Right ventricle myocardium inferior (tissue), 1 donor: ENCODE results near the gene MMP25. TPM values are rescaled to one million over a fixed set of nuclear protein-coding genes. Genes with fewer than 3 reads are reported as not detected.
"Not testable (repeated sequence)": the region's sequence is repeated elsewhere in the genome, so short reads cannot be mapped to it uniquely, and the experiment has no call there.

Experiments
- ATAC-seq: fragments of 200-7000 bp; cut with Tn5 transposase; one replicate; pipeline ENCODE4 v1.9.1; 2020; ENCODE audit warnings: mild to moderate bottlenecking, moderate library complexity
- DNase-seq: peaks from one replicate; pipeline ENCODE4 v3.0.0; 2021; ENCODE audit errors: missing footprints
- intact Hi-C: fragments of 100-400 bp; cut with DNase I; formaldehyde crosslinking; loops from one replicate; pipeline ENCODE4 v1.11.0; 2022
- total RNA-seq: library from RNA; stranded (reverse); fragmentation: NEBNext Ultra II Directional; extraction: Animal tissue kit (Norgen Biotek cat#: 25700); gene quantifications from one replicate; pipeline ENCODE4 v1.2.1, GENCODE V29; 2021
- donor health status: DM: no; HTN: yes; CAD: no; lungs with severe emphysema.

MMP25 gene
- total RNA-seq, 1 donor from 2014 or later, result 1.7 TPM

- DNase-seq (peak; percentile 22), ATAC-seq (no peak)
- intact Hi-C loops, result no loop called here
These were observed 4.6 kb downstream of the MMP25 start for GRCh38 chr16:3051009-3051408.

DNA sequence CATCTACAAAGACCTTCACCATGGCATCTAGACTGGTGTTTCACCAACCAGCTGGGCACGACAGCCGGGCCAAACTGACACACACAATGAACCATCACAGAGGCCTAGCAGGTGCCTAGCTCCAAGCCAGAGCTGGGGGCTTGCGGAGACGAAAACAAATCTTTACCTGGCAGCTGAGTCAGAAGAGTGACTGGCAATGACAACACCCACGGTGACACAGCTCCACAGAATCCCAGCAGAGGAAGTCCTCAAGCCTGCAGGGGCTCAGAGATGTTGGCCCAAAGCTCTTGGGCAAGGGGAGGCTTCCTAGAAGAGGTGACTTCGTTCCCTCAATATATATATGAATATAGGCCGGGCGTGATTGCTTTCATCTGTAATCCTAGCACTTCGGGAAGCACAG is 5.1 kb downstream of the MMP25 start:
- ATAC-seq (no peak), DNase-seq (peak; percentile 63)
- intact Hi-C loops, result no loop called here

DNA sequence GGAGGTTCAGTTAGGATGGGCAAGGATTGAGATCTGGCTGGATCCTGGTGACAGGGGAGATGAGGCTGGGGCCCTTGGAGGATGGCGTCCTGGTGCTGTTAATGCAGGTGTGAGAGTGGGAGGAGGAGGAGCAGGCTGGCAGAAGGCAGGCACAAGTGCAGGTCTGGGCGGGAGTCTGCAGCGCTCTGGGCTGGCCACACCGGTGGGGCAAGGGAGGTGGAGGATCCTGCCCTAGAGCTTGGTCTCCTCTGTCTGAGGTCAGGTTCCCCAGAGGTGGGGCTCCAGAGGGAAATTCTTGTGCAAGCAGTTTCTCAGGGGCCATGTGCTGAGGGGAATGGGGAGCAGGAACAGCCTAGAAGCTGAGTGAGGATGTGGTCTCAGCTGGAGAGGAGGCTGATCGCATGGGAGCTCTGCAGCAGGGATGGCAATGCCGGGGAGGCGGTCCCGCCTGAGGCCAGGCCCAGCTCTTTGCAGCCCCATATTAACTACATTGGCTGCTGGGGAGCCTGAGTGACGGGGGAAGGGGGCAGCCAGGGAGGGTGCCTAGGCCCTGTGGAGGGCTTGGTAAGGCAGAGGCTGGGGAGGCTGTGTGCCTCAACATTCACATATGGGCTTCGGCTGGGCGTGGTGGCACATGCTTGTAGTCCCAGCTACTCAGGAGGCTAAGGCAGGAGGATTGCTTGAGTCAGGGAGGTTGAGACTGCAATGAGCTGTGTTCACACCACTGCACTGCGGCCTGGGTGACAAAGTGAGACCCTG is 6.4 kb downstream of the MMP25 start:
- intact Hi-C loops, ATAC-seq: not testable (repeated sequence)
- peak; percentile 20 for DNase-seq

- ATAC-seq, intact Hi-C loops: not testable (repeated sequence)
- peak; percentile 62 for DNase-seq
These were observed 7.0 kb downstream of the MMP25 start for GRCh38 chr16:3053330-3053710.

GRCh38 chr16:3054965-3055733 is 8.8 kb downstream of the MMP25 start:
- DNase-seq (peak; percentile 60), ATAC-seq (no peak)
- intact Hi-C loops, result loop anchor here (5.0 kb wide), 2 partner anchors 52 to 112 kb away; no protein-coding TSS in a partner anchor

DNA sequence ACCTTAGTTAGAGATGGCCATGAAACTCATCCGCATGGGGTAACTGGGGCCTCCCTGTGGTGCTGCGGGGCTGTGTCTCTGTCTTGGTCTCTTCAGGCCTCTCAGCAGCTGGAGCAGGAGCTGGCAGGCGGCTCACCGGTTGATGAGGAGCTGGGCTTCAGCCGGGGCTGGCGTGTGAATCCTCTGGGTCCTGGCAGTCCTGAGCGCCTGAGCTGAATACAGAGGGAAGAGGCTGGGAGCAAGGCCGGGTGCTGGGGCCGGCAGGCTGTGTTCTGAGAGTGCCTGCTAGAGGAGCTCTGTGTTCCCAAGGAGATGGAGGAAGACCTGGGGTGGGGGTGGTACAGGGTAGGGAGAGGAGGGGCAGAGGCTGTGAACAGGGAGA is 9.4 kb downstream of the MMP25 start:
- intact Hi-C loops, result loop anchor here (5.0 kb wide), 2 partner anchors 52 to 112 kb away; no protein-coding TSS in a partner anchor
- ATAC-seq, result not testable (repeated sequence)
- DNase-seq, result peak; percentile 45

GRCh38 chr16:3056336-3057180 is 10.2 kb downstream of the MMP25 start:
- intact Hi-C loops, result loop anchor here (5.0 kb wide), 2 partner anchors 51 to 111 kb away; no protein-coding TSS in a partner anchor
- peak; percentile 45 for DNase-seq
- ATAC-seq, result no peak

- ATAC-seq, result no peak
- intact Hi-C loops, result loop anchor here (2.0 to 5.0 kb wide), 5 partner anchors 29 to 110 kb away; no protein-coding TSS in a partner anchor
- DNase-seq, result peak; percentile 53
These were observed 11.1 kb downstream of the MMP25 start for GRCh38 chr16:3057181-3058138.

DNA sequence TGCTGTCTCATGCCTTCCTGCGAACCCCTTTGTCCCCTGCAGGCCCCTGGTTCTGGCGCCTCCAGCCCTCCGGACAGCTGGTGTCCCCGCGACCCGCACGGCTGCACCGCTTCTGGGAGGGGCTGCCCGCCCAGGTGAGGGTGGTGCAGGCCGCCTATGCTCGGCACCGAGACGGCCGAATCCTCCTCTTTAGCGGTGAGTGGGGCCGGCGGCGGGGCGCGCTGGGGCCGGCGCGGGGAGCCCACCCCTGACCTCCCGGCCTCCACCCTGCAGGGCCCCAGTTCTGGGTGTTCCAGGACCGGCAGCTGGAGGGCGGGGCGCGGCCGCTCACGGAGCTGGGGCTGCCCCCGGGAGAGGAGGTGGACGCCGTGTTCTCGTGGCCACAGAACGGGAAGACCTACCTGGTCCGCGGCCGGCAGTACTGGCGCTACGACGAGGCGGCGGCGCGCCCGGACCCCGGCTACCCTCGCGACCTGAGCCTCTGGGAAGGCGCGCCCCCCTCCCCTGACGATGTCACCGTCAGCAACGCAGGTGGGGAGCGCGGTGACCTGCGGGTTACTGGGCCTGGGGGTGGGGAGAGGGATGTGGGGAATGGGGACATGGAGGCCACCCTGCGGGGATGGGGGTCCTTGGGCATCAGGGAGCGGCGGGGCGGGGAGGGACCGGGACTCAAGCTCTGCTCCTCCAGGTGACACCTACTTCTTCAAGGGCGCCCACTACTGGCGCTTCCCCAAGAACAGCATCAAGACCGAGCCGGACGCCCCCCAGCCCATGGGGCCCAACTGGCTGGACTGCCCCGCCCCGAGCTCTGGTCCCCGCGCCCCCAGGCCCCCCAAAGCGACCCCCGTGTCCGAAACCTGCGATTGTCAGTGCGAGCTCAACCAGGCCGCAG is 12.0 kb downstream of the MMP25 start:
- DNase-seq (peak; percentile 83), ATAC-seq (peak; percentile 8)
- intact Hi-C loops, result loop anchor here (1.0 to 5.0 kb wide), 6 partner anchors 28 to 109 kb away; no protein-coding TSS in a partner anchor

- ATAC-seq (peak; percentile 95), DNase-seq (peak; percentile 93)
- intact Hi-C loops, result loop anchor here (1.0 to 5.0 kb wide), 6 partner anchors 28 to 108 kb away; no protein-coding TSS in a partner anchor
These were observed 12.8 kb downstream of the MMP25 start for GRCh38 chr16:3059041-3059722.

DNA sequence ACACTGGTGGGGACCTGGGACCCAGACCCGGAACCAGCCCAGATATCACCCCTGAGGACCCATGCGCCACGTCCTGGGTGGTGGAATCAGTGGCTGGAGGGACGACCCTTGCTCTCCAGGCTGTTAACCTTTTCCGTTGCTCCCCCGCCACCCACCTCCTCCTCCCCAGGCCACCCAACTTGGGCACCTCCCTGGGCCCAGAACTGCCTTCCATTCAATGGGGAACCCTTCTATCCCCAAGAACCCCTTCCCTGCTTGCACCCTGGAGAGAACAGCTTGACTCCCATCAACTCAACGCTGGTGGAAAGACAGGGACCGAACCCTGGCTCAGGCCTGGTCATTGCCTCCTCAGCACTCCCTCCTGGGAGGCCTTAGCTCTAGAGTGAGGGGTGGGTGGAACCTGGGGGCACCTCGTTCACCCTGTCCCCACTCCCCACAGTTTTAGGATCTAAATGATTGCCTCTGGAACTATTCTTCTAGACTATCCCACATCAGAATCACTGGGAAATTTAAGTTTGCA is 13.4 kb downstream of the MMP25 start:
- no peak for DNase-seq
- intact Hi-C loops, result loop anchor here (1.0 to 5.0 kb wide), 6 partner anchors 27 to 108 kb away; no protein-coding TSS in a partner anchor
- no peak for ATAC-seq

GRCh38 chr16:3060339-3061127 is 14.2 kb downstream of the MMP25 start:
- intact Hi-C loops, result no loop called here
- DNase-seq (no peak), ATAC-seq (no peak)

GRCh38 chr16:3062553-3062952 is 16.2 kb downstream of the MMP25 start:
- no peak for ATAC-seq
- intact Hi-C loops, result no loop called here

DNA sequence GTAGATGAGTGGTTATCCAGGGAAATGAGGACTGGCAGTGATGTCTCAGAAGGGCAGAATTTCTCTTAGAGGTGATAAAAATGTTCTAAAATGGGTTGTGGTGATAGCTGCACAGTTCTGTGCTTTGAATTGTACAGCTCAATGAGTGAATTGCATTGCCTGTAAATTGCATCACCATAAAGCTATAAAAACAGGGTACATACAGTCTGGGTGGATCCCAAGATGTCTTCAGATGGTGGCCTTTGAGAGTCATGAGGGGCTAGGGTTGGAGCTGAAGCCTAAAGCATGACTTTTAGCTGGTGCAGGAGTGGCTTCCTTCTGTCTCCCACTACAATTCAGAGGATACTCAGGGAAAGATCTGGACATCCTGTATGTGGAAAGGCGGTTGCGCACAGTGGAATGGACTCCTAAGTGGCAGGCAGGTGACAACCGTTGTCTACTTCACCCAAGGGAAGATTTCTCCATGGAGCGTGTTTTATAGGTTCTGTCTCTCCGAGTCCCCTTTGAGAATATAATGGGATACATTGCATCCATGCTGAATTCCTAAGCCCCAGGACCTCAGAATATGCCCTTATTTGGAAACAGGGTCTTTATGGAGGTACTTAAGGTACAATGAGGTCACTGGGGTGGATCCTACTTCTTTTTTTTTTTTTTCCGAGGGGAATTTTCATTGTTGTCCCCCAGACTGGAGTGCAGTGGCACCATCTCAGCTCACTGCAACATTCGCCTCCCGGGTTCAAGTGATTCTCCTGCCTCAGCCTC is 17.4 kb downstream of the MMP25 start:
- intact Hi-C loops, result no loop called here
- ATAC-seq (no peak), DNase-seq (no peak)

More at GRCh38 chr16:3062553-3062952, 16.2 kb downstream of the MMP25 start:
- DNase-seq, result no peak
